Sigmoid colon (tissue), 7 donors: ENCODE results near the gene TOMM20L. TPM values are rescaled to one million over a fixed set of nuclear protein-coding genes. Genes with fewer than 3 reads are reported as not detected.
"Not testable (repeated sequence)": the region's sequence is repeated elsewhere in the genome, so short reads cannot be mapped to it uniquely, and the experiment has no call there.

ENCODE experiments used
- DNase-seq: peaks from one replicate; pipeline ENCODE4 v3.0.0-alpha.2; 2019
- H3K27ac ChIP-seq, 4 donors: fragments of 200-600 bp; sonication (generic); one replicate each; pipeline ENCODE4 v1.5.1; 2016 to 2019; ENCODE audit warnings: mild to moderate bottlenecking in 1 of 4
- H3K27me3 ChIP-seq, 3 donors: fragments of 200-600 bp; sonication (generic); one replicate each; pipeline ENCODE4 v1.5.1; 2019; ENCODE audit warnings: mild to moderate bottlenecking in 1 of 3
- H3K36me3 ChIP-seq, 4 donors: fragments of 200-600 bp; sonication (generic); one replicate each; pipeline ENCODE4 v1.5.1; 2016 to 2019
- H3K4me1 ChIP-seq, 4 donors: fragments of 200-600 bp; sonication (generic); one replicate each; pipeline ENCODE4 v1.5.1; 2017 to 2019
- H3K4me3 ChIP-seq, 4 donors: fragments of 200-600 bp; sonication (generic); one replicate each; pipeline ENCODE4 v1.5.1; 2017 to 2019; ENCODE audit warnings: mild to moderate bottlenecking in 2 of 4, moderate library complexity in 1 of 4
- H3K9me3 ChIP-seq, 4 donors: fragments of 200-600 bp in 3 of 4; sonication (generic) in 3 of 4; one replicate each; pipeline versions ENCODE4 v1.5.1 to v1.6.1; 2013 to 2019
- EP300 ChIP-seq, 4 donors: sonication (generic); formaldehyde crosslinking; IDR thresholded peaks; one replicate each; pipeline ENCODE4 v1.6.1; 2017; ENCODE audit warnings: antibody characterized with exemption in 4 of 4
- POLR2A ChIP-seq, 2 donors: fragments of 450-650 bp; IDR thresholded peaks; one replicate each; pipeline ENCODE4 v1.6.1; 2016; ENCODE audit warnings: antibody characterized with exemption in 2 of 2, mild to moderate bottlenecking in 2 of 2, moderate library complexity in 2 of 2
- POLR2AphosphoS5 ChIP-seq, 4 donors: sonication (generic); formaldehyde crosslinking; IDR thresholded peaks; one replicate each; pipeline ENCODE4 v1.6.1; 2017; ENCODE audit warnings: antibody characterized with exemption in 4 of 4
- WGBS, 2 donors: extraction: QIAGEN DNeasy Blood & Tissue Kit; methylation state at CpG; one replicate each; pipeline ENCODE4 v1.1.7; 2013; 5-methylcytosine and 5-hydroxymethylcytosine counted together
- intact Hi-C: fragments of 100-400 bp; cut with DNase I; formaldehyde crosslinking; loops from one replicate; pipeline ENCODE4 v1.15.1; 2023
- polyA plus RNA-seq, 3 donors: library from polyadenylated mRNA; stranded (reverse); fragments of 200-250 nt; gene quantifications; one replicate each; pipeline ENCODE4 v1.2.3, GENCODE V29; 2013
- total RNA-seq, 4 donors: library from RNA; depleted of rRNA; stranded (reverse); fragments of >200 nt; gene quantifications; one replicate each; pipeline ENCODE4 v1.1.0, GENCODE V29; 2016
- TF ChIP-seq, protein P1 (sequence below), 4 experiments: fragments of 450-650 bp in 3 of 4; fragments of 200-600 bp in 1 of 4; IDR thresholded peaks; one replicate each; pipeline ENCODE4 v1.5.1; 2016 to 2019; ENCODE audit warnings: antibody characterized with exemption in 4 of 4, mild to moderate bottlenecking in 3 of 4, moderate library complexity in 2 of 4
- donor health status: healthy with polysubstance abuse.
- donor health status: Bipolar disorder and iron deficiency.
- donor health status: healthy.

The TOMM20L gene
- total and polyA plus RNA-seq, 7 donors: 0.25 TPM; not detected in 6

GRCh38 chr14:58401587-58401986, 5.9 kb downstream of the TOMM20L start:
- WGBS, 2 donors: 93% methylated on average over 3 of the region's 3 CpGs
- Histone ChIP-seq H3K27ac (no peak overlapping the region), H3K36me3 (no peaks in the 10 kb centered on the region), H3K4me3 (no peak overlapping the region), H3K9me3 (no peaks in the 10 kb centered on the region), H3K4me1 (peaks cover 0 to under 1% (median 0%) of the 10 kb centered on the region in 4 donors), H3K27me3 (no peaks in the 10 kb centered on the region)
- intact Hi-C loops: no loop called here
- DNase-seq: no peak
- TF ChIP-seq, protein P1, sequence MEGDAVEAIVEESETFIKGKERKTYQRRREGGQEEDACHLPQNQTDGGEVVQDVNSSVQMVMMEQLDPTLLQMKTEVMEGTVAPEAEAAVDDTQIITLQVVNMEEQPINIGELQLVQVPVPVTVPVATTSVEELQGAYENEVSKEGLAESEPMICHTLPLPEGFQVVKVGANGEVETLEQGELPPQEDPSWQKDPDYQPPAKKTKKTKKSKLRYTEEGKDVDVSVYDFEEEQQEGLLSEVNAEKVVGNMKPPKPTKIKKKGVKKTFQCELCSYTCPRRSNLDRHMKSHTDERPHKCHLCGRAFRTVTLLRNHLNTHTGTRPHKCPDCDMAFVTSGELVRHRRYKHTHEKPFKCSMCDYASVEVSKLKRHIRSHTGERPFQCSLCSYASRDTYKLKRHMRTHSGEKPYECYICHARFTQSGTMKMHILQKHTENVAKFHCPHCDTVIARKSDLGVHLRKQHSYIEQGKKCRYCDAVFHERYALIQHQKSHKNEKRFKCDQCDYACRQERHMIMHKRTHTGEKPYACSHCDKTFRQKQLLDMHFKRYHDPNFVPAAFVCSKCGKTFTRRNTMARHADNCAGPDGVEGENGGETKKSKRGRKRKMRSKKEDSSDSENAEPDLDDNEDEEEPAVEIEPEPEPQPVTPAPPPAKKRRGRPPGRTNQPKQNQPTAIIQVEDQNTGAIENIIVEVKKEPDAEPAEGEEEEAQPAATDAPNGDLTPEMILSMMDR (IDR thresholded peaks at IDR 0.05): no peak
- TF ChIP-seq EP300 (IDR thresholded peaks at IDR 0.05) (no peak), POLR2AphosphoS5 (IDR thresholded peaks at IDR 0.05) (no peak), POLR2A (IDR thresholded peaks at IDR 0.05) (no peak)

- no peaks in the 10 kb centered on the region for H3K27me3 ChIP-seq
- 94 to 96% methylated on average over 3 of the region's 3 CpGs for WGBS, 2 donors
Observed at GRCh38 chr14:58408681-58409215, 13.0 kb downstream of the TOMM20L start.

GRCh38 chr14:58414845-58415244, 19.1 kb downstream of the TOMM20L start:
- no peaks in the 10 kb centered on the region for H3K27me3 ChIP-seq
- TF ChIP-seq EP300 (IDR thresholded peaks at IDR 0.05): no peak
- TF ChIP-seq POLR2AphosphoS5 (IDR thresholded peaks at IDR 0.05): no peak
- TF ChIP-seq POLR2A (IDR thresholded peaks at IDR 0.05): no peak
- TF ChIP-seq, protein P1 (IDR thresholded peaks at IDR 0.05): no peak
- no peaks in the 10 kb centered on the region for H3K4me1 ChIP-seq
- DNase-seq: no peak
- WGBS, 2 donors: 98% methylated on average over 1 of the region's 1 CpG
- H3K9me3 ChIP-seq: no peaks in the 10 kb centered on the region
- no peak overlapping the region for H3K27ac ChIP-seq
- no peak overlapping the region for H3K4me3 ChIP-seq
- intact Hi-C loops: no loop called here
- peaks cover 5 to 66% (median 17%) of the 10 kb centered on the region in 4 donors for H3K36me3 ChIP-seq

More at GRCh38 chr14:58408681-58409215, 13.0 kb downstream of the TOMM20L start:
- Histone ChIP-seq H3K27ac (no peak overlapping the region), H3K9me3 (no peaks in the 10 kb centered on the region), H3K4me1 (no peaks in the 10 kb centered on the region), H3K36me3 (peaks cover 14 to 57% (median 24%) of the 10 kb centered on the region in 4 donors), H3K4me3 (no peak overlapping the region)
- intact Hi-C loops: no loop called here
- DNase-seq: no peak
- TF ChIP-seq EP300 (IDR thresholded peaks at IDR 0.05) (no peak), POLR2AphosphoS5 (IDR thresholded peaks at IDR 0.05) (no peak), POLR2A (IDR thresholded peaks at IDR 0.05) (no peak)
- TF ChIP-seq, protein P1 (IDR thresholded peaks at IDR 0.05): no peak

DNA sequence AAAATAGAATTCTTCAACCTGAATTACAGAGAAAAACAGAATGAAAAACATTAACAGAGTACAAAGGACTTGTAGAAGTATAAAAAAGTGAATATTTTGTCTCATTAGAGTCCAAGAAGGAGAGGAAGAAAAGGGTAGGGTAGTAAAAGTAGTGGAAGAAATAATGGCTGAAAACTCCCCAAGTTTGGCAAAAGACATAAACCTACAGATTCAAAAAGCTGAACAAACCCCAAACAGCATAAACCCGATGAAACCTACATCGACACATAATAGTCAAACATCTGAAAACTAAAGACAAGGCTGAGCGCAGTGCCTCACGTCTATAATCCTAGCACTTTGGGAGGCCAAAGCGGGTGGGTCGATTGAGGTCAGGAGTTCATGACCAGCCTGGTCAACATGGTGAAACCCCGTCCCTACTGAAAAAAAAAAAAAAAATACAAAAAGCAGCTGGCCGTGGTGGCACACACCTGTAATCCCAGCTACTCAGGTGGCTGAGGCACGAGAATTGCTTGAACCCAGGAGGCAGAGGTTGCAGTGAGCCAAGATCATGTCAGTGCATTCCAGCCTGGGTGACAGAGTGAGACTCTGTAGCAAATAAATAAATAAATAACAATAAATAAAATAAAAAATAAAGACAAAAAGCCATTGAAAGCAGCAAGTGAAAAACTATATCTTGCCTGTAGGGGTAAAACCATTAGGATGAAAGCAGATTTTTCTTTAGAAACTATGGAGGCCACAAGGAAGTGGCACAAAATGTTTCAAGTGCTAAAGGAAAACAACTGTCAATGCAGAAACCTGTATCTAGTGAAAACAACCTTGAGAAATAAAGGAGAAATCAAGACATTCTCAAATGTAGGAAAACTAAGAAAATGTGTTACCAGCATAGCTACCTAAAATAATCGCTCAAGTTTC, 20.2 kb downstream of the TOMM20L start:
- Histone ChIP-seq H3K27me3 (no peaks in the 10 kb centered on the region), H3K36me3 (peaks cover 0 to 64% (median 9%) of the 10 kb centered on the region in 4 donors), H3K4me1 (no peaks in the 10 kb centered on the region), H3K27ac (no peak overlapping the region), H3K4me3 (no peak overlapping the region), H3K9me3 (no peaks in the 10 kb centered on the region)
- WGBS, 2 donors: 96 to 97% methylated on average over 10 of the region's 10 CpGs
- DNase-seq: no peak
- TF ChIP-seq POLR2A (IDR thresholded peaks at IDR 0.05): no peak
- TF ChIP-seq EP300 (IDR thresholded peaks at IDR 0.05): no peak
- TF ChIP-seq, protein P1 (IDR thresholded peaks at IDR 0.05): no peak
- TF ChIP-seq POLR2AphosphoS5 (IDR thresholded peaks at IDR 0.05): no peak
- intact Hi-C loops: no loop called here

- H3K27me3 ChIP-seq, DNase-seq, intact Hi-C loops, H3K27ac ChIP-seq, H3K4me3 ChIP-seq, H3K9me3 ChIP-seq, H3K4me1 ChIP-seq: not testable (repeated sequence)
- H3K36me3 ChIP-seq: peaks cover 0 to 64% (median 10%) of the 10 kb centered on the region in 4 donors
- 97% methylated on average over 1 of the region's 1 CpG for WGBS, 2 donors
Observed at GRCh38 chr14:58416934-58417333, 21.2 kb downstream of the TOMM20L start.
